Stimulated activated naive CD4-positive, alpha-beta T cell (primary cell): Measurements from ENCODE around the gene TMPRSS9.

Source experiments
- DNase-seq, 6 experiments: peaks; one replicate each; lab custom pipeline; 2025; lab: John Stamatoyannopoulos, UW

TMPRSS9 gene

DNA sequence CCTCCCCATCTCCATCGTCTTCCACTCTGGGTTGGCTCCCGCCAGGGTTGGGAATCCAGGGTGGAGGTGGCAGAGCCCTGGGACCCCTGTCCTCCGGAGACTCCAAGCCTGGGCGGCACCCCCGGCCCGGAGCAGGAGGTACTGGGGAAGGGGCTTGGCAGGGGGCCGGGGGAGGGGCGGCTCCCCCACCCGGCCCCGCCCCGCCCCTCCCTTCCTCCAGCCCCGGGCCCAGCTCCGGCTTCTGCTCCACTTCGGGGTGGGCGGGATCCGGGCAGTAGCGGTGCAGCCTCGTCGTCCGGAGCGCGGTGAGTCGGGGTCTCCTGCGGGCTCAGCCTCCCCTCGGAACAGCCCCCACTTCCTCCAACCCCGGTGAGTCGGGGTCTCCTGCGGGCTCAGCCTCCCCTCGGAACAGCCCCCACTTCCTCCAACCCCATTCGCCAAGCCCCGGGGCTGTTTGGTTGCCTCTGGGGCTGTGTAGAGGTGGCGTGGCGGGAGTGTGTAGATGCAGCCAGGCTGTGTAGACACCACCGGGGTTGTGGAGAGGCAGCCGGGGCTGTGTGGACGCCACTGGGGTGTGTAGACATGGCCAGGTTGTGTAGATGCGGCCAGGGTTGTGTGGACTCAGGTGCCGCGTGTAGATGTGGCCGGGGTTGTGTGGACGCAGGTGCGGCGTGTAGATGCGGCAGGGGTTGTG lies at the start of gene TMPRSS9:
Gene TMPRSS9 (plus strand): TSS at position 274 of the 694 bp plus-strand sequence. CDS start 29,521 bp downstream, outside the sequence.
- no peak for DNase-seq

DNA sequence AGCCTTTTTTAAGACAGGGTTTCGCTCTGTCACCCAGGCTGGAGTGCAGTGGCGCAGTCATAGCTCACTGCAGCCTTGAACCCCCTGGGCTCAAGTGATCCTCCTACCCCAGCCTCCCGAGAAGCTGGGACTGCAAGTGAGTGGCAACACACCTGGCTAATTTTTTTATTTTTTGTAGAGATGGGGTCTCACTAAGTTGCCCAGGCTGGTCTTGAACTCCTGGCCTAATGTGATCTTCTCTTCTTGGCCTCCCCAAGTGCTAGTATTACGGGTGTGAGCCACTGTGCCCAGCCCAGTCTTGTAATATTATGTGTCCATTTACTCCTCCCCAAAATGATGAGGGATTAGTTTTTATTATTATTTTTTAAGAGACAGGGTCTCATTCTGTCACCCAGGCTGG lies 49.0 kb upstream of the TMPRSS9 start:
- DNase-seq = no peak

DNA sequence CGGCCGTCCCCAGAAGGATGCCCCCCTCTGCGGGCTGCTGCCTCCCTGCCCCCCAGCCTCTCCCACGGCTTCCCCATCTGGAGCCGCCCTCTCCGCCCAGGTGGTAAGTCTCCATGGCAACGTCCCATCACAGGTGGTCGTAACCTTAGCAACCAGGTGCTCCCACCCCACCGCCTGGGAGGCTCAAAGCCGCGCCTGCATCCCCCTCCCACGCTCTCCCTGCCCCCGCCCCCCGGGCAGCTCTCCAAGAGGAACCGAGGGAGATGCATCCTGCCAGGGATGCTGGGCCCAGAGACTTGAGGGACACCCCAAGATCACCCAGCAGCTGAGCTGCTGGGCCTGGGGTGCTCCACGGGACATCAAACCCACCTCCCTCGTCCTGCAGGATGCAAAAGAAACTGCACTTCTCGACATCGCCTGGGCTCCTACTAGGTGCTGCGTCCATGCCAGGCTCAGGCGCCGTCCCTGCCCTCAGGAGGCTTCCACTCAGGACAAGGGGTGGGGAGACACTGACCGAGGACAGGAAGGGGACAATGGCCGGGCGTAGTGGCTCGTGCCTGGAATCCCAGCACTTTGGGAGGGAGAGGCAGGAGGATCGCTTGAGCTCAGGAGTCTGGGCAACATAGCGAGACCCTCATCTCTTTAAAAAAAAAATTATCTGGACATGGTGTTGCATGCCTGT lies 47.1 kb upstream of the TMPRSS9 start:
- no peak for DNase-seq

DNA sequence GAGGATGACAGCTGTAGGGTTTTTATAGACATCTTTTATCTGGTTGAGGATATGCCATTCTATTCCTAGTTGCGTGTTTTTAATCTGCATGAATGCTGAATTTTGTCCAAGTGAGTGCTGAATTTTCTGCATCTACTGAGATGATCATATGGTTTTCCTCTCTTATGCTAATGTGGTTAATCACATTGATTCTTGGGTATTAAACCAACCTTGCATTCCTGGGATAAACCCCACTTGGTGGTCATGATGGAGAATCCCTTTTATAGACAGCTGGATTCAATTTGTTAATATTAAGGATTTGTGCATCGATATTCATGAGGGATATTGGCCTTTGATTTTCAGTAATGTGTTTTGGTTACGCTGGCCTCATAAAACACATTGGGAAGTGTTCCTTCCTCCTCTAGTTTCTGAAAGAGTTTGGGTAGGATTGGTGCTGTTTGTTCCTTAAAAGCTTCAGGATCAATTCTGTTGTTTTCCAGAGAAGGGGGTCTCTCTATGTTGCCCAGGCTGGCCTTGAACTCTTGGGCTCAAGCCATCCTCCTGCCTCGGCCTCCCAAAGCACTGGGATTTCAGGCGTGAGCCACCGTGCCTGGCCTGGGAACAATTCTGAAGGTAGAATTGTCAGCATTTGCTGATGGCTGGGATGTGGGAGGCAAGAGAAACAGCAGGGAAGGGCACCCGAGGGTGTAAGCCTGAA lies 44.8 kb upstream of the TMPRSS9 start:
- DNase-seq = no peak

DNA sequence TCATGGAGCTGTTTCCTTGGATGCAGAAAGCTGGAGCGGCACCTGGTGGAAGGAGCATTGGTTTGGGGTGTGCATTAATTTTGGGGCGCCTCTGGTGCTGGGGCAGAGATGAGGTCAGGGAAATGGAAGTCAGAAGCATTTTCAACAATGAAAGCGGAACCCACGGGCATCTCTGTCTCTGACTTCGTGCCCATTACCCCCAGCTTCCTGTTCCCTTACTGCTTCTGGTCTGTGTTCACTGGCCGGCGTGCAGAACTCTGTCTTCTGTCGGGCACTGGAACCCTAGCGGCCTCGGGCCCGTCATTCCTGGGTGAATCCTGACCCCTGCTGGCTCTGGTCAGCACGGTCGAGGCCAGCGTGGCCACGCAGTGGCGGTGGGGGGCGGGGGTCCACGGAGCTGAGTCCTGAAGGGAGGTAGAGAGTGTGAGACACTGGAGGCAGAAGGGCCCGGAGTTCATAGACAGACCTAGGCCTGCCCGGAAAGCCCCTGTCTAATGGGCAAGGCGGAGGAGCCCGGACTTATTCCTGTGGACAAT lies 44.2 kb upstream of the TMPRSS9 start:
- DNase-seq = peak in 1 of 6 experiments; percentile 16

DNA sequence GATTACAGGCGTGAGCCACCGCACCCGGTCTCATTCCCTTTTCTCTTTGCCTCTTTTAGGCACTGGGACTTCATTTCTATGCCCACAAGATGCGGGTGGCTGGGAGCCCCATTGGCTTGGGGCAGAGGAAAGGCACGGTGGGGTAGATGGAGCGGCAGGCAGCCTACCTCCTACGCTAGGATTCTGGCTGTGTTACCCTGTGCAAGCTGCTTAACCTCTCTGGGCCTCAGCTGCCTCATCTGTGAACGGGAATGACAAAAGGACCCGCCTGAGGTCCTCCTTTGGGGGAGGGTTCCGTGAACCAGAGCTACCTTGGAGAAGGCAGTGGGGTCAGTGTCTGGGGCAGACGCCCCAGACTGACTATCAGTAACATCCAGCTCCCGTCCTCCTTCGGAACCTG lies 42.8 kb upstream of the TMPRSS9 start:
- DNase-seq = no peak

DNA sequence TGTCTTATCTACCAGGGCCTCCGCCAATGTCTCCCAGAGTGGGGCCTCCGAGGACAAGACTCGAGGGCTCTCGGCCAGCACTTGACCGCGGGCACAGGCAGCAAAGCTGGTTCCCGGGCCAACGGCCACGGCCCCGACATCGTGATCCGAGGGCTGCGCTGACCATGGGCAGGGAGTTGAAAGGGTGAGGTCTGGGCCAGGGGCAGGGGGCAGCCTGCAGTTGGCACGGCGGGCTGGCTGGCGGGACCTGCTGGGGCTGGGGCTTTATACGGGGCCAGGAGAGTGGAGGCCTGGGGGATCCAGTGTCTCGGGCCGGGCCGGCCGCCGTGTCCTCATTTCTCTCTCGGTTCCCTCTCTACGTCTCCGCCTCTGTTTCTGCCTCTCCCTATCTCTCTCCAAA lies 42.3 kb upstream of the TMPRSS9 start:
- no peak for DNase-seq

DNA sequence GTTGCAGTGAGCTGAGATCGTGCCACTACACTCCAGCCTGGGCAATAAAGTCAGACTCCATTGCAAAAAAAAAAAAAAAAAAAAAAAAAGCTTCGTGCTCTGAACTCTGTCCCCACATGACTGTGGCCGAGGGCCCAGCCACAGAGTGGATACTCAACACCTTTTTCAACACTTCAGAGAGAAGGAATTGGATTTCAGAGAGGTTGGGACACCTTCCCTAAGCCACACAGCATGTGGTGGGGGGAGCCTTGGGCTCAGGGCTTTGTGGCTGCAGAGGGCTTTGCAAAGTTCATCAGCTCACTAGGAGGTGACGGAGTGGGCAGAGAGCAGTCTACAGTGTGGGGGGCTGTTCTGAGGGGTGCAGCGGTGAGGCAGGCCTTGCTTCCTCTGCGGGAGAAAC lies 41.1 kb upstream of the TMPRSS9 start:
- DNase-seq = no peak

DNA sequence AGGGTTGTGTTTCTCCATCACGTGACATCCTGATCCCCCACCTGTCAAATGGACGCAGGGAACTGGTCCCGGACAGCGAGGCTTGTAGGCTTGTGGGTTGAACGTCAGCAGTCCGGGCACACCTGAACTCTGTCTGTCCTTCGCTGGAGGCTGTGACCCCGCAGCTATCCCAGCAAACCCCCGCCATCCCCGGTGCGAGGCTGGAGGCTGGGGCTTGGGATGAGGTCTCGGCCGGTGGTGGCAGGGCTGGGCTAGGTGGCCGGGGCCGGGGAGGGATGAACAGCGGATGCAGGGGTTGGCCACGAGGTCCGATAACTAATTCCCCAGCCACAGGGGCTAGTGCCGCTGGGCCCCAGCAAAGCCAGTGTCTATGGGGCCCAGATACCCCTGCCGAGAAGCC lies 40.5 kb upstream of the TMPRSS9 start:
- no peak for DNase-seq

DNA sequence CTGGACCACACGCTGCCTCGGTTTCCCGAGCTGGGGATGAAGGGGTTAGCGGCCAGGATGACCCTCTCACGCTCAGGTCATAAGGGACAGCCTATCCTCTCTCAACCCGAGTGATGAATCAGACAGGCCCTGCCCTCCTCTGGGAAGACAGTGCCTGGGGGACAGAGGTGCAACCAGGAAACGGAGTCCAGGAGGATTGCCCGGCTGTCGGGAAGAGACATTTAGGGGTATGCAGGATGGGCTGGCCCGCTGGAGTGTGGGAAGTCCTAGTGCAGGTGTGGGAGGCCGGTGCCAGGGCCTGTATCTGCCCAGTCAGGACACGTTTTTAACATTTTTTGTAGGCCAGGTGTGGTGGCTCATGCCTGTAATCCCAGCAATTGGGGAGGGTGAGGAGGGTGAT lies 40.0 kb upstream of the TMPRSS9 start:
- DNase-seq = no peak

DNA sequence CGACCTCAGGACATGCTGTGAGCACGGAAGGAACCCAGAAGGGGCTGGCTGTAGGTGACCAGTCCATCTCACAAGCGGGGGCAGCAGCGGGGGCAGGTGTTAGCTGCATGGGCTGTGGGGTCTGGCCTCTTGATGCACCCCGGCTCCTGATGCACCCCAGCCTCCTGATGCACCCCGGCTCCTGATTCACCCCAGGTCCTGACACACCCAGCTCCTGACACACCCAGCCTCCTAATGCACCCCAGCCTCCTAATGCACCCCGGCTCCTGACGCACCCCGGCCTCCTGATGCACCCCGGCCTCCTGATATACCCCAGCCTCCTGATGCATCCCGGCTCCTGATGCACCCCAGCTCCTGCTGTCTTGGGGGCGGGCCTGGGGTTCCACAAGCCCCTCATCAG lies 39.1 kb upstream of the TMPRSS9 start:
- no peak for DNase-seq

DNA sequence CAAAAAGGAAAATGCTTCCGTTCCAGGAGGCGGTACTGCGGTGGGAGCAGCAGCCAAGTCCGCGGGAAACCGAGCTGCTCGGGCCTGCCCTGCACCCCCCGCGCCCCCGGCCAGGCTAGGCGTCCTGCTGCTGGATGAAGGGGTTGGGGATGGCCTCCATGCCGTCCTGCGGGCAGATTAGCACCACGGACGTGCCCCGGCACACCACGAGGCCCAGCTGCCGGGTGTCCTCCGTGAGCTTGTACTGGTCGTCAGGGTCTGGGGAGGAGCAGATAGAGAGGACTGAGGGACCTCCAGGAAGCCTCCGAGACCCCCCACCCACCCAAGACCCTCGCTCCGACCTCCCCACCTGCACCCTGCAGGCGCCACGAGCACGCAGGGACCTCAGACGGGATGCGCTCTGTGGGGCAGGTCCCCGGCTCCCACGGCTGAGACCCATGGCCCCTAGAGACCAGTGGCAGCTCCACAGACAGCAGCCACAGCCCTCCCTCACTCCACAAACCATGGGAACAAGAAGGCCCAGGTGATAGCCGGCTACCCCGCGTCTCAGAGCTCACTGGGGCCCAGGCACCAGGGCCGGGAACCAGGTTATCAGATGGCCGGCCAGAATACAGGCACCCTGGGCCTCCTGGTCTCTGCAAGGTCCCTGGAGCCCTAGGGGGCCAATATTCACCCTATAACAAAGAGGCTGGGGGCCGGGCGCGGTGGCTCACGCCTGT lies 38.3 kb upstream of the TMPRSS9 start:
- DNase-seq = no peak

DNA sequence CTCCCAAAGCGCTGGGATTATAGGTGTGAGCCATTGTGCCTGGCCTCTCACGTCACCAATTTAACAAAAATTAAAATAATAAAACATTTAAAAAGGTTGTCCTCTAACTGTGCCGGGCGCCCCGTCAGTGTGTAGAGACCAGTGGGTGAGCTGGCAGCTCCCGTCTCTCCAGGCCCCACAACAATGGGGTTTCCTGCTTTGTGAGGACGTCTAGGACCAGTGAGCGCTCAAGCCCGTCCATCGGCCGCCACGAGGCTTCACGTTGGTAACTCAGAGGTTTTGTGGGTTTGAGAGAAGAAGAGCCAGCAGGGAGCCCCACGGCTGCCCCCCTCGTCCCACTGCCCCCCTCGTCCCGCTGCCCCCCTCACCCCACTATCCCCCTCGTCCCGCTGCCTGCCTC lies 36.4 kb upstream of the TMPRSS9 start:
- DNase-seq = no peak

DNA sequence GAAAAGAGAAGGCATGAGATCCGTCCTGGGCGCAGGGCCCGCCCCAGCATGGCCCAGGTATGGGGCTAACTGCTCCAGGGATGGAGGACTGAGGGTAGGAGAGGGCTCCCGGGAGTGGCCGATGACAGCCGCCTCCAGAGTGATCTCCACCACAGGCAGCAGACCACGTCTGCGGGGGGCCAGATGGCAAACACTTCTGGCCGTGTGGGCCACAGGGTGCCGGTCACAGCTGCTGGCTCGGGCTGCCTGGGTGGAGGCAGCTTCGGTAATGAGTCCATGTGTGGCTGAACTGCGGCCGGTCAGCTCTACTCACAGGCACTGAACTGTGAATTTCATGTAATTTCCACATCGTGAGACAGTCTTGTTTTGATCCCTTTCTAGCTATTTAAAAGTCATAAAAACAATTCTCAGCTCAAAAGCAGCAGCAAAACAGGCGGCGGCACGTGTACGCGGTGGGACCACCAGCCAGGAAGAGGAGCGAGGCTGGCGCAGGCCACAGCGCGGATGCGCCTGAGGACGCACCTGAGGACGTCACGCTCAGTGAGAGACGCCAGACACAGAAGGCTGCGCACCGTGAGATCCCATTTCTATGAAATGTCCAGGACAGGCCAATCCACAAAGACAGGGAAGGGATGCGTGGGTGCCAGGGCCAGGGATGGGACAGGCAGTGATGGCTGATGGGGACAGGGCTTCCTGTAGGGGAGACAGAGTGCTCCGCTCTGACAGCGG lies 35.7 kb upstream of the TMPRSS9 start:
- no peak for DNase-seq

DNA sequence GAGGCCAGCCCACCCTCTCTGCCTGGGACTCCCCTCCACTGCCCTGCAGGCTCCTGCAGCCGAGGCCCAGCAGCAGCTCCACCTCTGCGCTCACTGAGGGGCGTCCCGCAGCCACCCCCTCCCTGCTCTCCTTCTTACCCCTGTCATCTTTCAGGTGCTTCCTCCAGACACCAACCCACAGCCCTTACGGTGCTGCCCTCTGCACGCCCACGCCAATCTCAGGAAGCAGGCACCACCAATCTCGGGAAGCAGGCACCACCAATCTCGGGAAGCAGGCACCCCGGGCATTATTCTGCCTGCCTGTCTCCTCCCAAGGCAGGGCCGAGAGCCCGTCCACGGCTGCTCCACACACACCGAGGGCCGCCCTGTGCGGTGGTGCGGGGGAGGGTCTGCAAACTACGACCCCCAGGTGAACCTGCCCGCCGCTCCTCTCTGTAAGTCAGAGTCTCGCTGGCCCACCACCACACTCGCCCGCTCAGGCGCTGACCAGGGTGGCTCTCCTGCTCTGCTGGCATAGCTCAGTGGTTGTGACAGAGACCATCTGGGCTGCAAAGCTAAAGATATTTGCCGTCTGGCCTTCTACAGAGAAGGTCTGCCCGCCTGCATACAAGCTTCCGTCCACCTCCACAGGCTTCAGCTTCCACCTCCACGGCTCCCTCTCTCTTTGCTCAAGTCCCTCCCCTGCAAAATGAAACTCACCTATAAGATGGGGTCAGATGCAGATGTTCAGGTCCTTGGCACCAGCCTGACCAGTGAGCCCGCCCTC lies 34.6 kb upstream of the TMPRSS9 start:
- no peak for DNase-seq

DNA sequence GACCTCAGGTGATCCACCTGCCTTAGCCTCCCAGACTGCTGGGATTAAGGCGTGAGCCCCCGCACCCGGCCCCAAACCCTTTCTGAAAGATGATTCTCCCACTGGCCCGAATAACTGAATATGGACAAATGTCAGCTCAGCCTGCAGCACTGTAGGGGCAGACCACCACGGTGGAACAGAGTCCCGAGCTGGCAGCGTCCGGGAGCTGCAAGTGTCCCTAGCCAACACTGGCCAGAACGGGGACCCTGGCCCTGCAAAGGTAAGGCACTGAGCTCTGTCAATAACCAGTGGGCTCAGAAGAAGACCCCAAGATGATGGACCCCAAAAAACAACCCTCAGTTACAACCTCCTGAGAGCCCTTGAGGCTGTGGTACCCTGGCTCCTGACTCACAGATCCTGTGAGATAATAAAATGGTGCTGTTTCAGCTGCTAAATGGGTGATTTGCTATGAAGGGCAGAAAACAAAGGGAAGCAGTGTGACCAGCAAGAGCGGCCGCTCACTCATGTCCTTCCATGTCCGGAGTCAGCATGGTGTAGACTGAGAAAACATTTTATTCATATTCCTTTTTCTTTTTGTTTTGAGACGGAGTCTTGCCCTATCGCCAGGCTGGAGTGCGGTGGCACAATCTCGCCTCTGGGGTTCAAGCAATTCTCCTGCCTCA lies 33.2 kb upstream of the TMPRSS9 start:
- no peak for DNase-seq

DNA sequence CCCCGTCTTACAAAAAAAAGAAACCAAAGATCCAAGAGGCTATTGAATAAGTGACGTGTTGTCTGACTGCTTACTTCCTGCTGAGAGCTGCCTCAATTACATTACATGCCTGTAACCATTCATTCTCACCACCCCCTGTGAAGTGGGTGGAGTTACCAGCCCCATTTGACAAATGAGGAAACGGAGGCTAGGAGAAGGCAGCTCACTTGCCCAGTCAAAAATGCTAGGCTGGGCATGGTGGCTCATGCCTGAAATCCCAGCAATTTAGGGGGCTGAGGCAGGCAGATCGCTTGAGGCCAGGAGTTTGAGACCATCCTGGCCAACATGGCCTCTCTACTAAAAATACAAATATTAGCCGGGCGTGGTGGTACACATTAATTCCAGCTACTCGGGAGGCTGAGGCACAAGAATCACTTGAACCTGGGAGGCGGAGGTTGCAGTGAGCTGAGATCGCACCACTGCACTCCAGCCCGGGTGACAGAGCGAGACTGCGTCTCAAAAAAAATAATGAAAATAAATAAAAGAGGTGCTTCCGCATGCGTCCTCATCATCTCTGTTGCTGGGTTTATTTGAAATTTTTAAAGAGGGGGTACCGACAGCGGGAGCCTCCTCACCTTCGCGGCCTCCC lies 32.2 kb upstream of the TMPRSS9 start:
- DNase-seq = peak in 5 of 6 experiments; percentile 15 to 61 (median 47)

DNA sequence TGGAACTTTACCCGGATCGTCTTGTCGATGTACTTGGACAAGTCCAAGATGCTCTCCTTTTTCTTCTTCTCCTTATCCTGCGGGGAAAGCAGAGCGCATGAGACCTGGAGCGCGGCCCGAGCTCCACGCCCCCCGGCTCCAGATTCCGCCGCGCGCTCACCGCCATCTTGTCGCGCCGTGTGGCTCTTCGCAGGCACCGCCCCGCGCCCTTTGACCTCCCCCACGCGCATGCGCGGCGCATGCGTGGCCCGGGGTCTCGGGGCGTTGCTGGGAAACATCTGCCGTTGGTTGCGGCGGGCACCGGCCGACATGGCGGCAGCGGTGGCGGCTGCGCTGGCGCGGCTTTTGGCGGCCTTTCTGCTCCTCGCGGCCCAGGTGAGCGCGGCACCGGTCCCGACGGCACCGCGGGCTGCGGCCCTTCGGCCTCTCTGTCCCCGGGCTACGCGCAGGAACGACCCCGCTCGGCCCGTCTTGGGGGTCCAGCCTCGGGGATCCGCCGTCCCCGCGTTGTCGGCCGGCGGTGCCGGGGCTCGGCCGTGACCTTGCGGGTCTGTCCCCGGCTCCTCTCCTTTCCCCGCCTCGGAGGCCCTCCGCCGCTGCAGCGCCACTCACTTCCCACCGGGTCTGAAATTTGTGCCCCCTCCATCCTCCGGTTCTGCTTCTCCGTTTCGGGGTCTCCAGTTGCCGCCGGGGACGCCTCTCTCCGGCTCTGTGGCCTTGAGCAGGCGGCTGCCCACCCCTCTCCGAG lies 31.5 kb upstream of the TMPRSS9 start, which contains the start of the genes LSM7 and SPPL2B:
Gene LSM7 (minus strand): TSS at position 186 of the 748 bp plus-strand sequence. CDS start 20 bp downstream, at position 166.
Gene SPPL2B (plus strand): TSS at position 284 of the 748 bp plus-strand sequence. CDS start 26 bp downstream, at position 310.
- peak; percentile 86 to 92 (median 90) for DNase-seq

DNA sequence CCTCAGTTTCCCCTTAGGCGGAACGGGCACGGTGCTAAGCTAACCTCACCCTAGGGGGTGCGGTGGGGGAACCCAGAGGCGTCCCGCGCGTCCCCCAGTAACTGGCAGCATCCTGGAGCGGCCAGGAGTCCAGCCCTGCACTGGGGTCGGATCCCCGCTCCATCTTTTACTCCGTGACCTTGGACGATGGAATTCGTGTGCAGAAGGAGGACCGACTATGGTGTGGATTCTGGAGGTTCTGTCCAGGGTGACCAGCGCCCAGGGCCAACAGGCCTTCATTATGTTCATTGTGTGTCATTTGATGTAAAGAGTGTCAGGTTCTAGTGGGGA lies 31.0 kb upstream of the TMPRSS9 start:
- peak in 1 of 6 experiments; percentile 23 for DNase-seq
